ENCODE data around the gene INPPL1. TPM values are rescaled to one million over a fixed set of nuclear protein-coding genes. Genes with fewer than 3 reads are reported as not detected.

Gene INPPL1
- total and polyA plus RNA-seq, 7 donors: 30.0 to 195 (median 77.1) TPM

- no peaks in the 10 kb centered on the region for H3K9me3 ChIP-seq
- peak overlapping the region; percentile 77 to 81 (median 79) for H3K27ac ChIP-seq
- intact Hi-C loops (cut with DNase I): loop anchor here (1.0 to 10.0 kb wide), 4 partner anchors 13 to 389 kb away; partner anchors contain the start of gene CLPB
- peak; percentile 72 for DNase-seq
- TF ChIP-seq CTCF (IDR thresholded peaks at IDR 0.05) (peak in 2 of 4 experiments; percentile 4 to 10), POLR2AphosphoS5 (IDR thresholded peaks at IDR 0.05) (no peak)
- H3K4me3 ChIP-seq: peak overlapping the region in 1 of 4 donors; percentile 47
- H3K4me1 ChIP-seq: peaks cover 0 to 64% (median 61%) of the 10 kb centered on the region in 4 donors
- 60 to 75% methylated on average over 28 of the region's 28 CpGs for WGBS, 2 donors
- peaks cover 13 to 42% (median 33%) of the 10 kb centered on the region in 4 donors for H3K36me3 ChIP-seq
- peaks cover 12 to 35% (median 31%) of the 10 kb centered on the region in 3 donors for H3K27me3 ChIP-seq
These were observed 14.1 kb downstream of the INPPL1 start for GRCh38 chr11:72238492-72239312.

DNA sequence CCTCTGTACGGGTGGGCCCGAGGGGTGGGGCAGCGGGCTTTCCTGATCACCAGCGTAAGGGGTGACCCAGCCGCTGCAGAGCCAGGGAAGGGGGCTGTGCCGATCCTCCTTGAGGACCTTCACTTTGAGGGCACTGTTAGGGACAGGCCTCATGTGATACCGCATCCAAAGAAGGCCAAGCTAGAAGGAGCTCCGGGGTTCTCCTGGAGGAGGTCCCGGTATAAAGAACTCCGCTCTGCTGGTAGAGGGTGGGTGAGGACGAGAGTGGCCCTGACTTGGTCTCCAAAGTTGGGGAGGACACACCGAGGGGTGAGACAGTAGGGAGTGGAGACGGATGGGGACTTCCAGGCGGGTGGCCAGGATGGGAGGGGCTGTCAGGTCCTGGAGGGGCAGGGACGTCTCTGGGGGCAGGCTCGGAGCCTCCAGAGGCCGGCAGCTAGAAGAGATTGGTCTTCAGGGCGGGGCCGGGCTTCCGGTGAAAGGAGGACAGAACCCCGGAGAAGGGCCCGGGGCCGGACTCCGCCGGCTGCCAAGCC lies 14.8 kb downstream of the INPPL1 start:
- peaks cover 18 to 42% (median 37%) of the 10 kb centered on the region in 3 donors for H3K27me3 ChIP-seq
- peaks cover 12 to 36% (median 26%) of the 10 kb centered on the region in 4 donors for H3K36me3 ChIP-seq
- 12 to 15% methylated on average over 25 of the region's 25 CpGs for WGBS, 2 donors
- H3K4me1 ChIP-seq: peaks cover 0 to 71% (median 67%) of the 10 kb centered on the region in 4 donors
- intact Hi-C loops (cut with DNase I): loop anchor here (5.0 to 10.0 kb wide), 3 partner anchors 55 to 388 kb away; partner anchors contain the start of gene CLPB
- H3K4me3 ChIP-seq: peak overlapping the region in 3 of 4 donors; percentile 34 to 47 (median 41)
- no peaks in the 10 kb centered on the region for H3K9me3 ChIP-seq
- peak overlapping the region; percentile 77 to 81 (median 79) for H3K27ac ChIP-seq
- TF ChIP-seq POLR2A (IDR thresholded peaks at IDR 0.05) (no peak), EP300 (IDR thresholded peaks at IDR 0.05) (no peak), CTCF (IDR thresholded peaks at IDR 0.05) (no peak), POLR2AphosphoS5 (IDR thresholded peaks at IDR 0.05) (peak in 2 of 4 donors; percentile 40 to 50)
- DNase-seq: peak; percentile 89

DNA sequence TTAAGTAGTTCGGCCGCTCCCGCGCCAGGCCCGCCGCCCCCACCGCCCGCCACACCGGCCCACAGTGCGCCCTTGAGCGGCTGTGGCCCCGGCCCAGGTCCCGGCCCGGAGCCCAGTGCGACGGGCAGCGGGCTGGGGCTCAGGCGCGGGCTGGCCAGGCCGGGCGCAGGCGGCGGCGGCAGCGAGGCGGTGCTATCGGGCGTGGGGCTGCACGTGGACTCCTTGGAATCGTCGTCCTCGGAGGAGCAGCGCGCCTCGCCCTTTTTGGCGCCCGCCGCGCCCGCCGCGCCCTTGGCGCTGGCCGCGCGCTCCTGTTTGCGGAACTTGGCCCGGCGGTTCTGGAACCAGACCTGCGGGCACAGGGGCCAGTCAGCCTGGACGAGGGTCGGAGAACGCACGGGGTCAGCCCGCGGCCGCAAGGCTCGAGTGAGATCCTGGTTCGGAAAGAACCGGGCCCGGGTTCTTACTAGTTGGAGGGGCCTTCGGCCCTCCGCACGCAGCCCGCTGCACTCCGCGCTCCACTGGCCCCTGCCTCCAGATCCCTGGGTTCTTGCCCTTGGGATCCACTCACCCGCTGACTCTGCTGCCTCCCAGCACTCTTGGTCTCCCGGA lies 15.4 kb downstream of the INPPL1 start:
- DNase-seq: peak; percentile 85
- Histone ChIP-seq H3K9me3 (no peaks in the 10 kb centered on the region), H3K4me1 (peaks cover 0 to 74% (median 69%) of the 10 kb centered on the region in 4 donors), H3K4me3 (peak overlapping the region; percentile 22 to 47 (median 38)), H3K27me3 (peaks cover 23 to 48% (median 43%) of the 10 kb centered on the region in 3 donors), H3K27ac (peak overlapping the region; percentile 77 to 81 (median 79)), H3K36me3 (peaks cover 9 to 30% (median 20%) of the 10 kb centered on the region in 4 donors)
- WGBS, 2 donors: 2% methylated on average over 69 of the region's 69 CpGs
- TF ChIP-seq EP300 (IDR thresholded peaks at IDR 0.05): no peak
- no peak for TF ChIP-seq POLR2A (IDR thresholded peaks at IDR 0.05)
- peak in 1 of 4 donors; percentile 41 for TF ChIP-seq POLR2AphosphoS5 (IDR thresholded peaks at IDR 0.05)
- intact Hi-C loops (cut with DNase I): loop anchor here (5.0 to 10.0 kb wide), 4 partner anchors 55 to 387 kb away; partner anchors contain the start of gene CLPB

DNA sequence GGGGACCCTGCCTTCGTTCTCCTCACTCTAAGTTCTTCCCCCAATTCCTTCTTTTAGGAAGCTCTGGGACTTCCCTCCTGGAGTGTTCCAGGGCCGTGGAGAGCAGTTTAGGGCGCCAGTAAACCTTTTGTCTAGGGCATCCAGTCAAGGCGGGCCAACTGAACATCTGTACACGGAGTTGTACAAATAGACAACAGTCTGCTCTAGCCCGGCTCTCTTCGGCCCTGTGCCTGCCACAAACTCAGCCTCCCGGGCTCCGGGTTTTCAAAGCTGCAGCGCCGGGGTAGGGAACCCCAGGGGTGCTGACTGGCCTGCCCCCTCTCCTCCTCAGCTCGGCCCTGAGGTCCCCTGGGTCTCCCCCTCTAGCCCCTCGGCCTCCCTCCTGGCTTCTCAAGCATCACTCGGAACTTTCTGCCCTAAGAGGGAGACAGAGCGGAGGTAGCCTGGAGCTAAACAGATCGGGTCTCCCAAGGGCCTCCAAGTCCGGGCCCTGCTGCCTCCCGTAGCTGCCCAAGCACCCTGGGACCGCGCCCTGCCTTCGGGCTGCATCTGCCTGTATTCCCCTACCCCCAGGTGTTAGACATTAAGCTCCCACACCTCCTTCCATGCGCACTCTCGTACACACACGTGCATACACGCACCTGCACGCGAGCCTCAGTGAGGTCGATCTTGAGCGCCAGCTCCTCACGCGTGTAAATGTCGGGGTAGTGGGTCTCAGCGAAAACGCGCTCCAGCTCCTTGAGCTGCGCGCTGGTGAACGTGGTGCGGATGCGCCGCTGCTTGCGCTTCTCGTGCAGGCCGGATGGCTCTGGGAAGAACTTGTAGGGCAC lies 16.1 kb downstream of the INPPL1 start:
- Histone ChIP-seq H3K27me3 (peaks cover 30 to 55% (median 50%) of the 10 kb centered on the region in 3 donors), H3K36me3 (peaks cover 2 to 23% (median 13%) of the 10 kb centered on the region in 4 donors), H3K4me3 (peak overlapping the region in 3 of 4 donors; percentile 34 to 47 (median 41)), H3K27ac (peak overlapping the region; percentile 77 to 81 (median 79)), H3K4me1 (peaks cover 0 to 68% (median 63%) of the 10 kb centered on the region in 4 donors), H3K9me3 (no peaks in the 10 kb centered on the region)
- intact Hi-C loops (cut with DNase I): loop anchor here (5.0 kb wide), 1 partner anchor 172 kb away; no protein-coding TSS in a partner anchor
- DNase-seq: peak; percentile 65
- TF ChIP-seq CTCF (IDR thresholded peaks at IDR 0.05) (no peak), POLR2A (IDR thresholded peaks at IDR 0.05) (no peak), EP300 (IDR thresholded peaks at IDR 0.05) (no peak), POLR2AphosphoS5 (IDR thresholded peaks at IDR 0.05) (no peak)
- 8 to 10% methylated on average over 44 of the region's 44 CpGs for WGBS, 2 donors

Data from sigmoid colon (tissue), 7 donors.